Left renal cortex interstitium (tissue), 4 donors: ENCODE results near the gene PDE9A. TPM values are rescaled to one million over a fixed set of nuclear protein-coding genes. Genes with fewer than 3 reads are reported as not detected.
"Not testable (repeated sequence)": the region's sequence is repeated elsewhere in the genome, so short reads cannot be mapped to it uniquely, and the experiment has no call there.

Experiments used
- DNase-seq, 4 donors: peaks; one replicate each; pipeline ENCODE4 v3.0.0-alpha.2; 2013; ENCODE audit warnings: low read depth in 4 of 4, low spot score in 2 of 4, missing footprints in 1 of 4
- polyA plus RNA-seq, 4 donors: library from polyadenylated mRNA; unstranded; fragments of 120-200 nt; gene quantifications; one replicate each; pipeline ENCODE4 v1.2.1, GENCODE V29; 2013; ENCODE audit not compliant: insufficient read length in 4 of 4

Gene PDE9A
- polyA plus RNA-seq, 4 donors = 35.9 to 45.0 (median 38.7) TPM

GRCh38 chr21:42623694-42624093 is 29.7 kb upstream of the PDE9A start:
- DNase-seq = no peak

GRCh38 chr21:42624095-42624790 is 29.2 kb upstream of the PDE9A start:
- DNase-seq = no peak

GRCh38 chr21:42624936-42625335 is 28.5 kb upstream of the PDE9A start:
- DNase-seq = no peak

GRCh38 chr21:42626171-42626570 is 27.2 kb upstream of the PDE9A start:
- no peak for DNase-seq

GRCh38 chr21:42627527-42628289 is 25.7 kb upstream of the PDE9A start:
- DNase-seq = no peak

- not testable (repeated sequence) for DNase-seq
Observed at GRCh38 chr21:42628466-42629061, 24.9 kb upstream of the PDE9A start.

GRCh38 chr21:42629933-42630589 is 23.4 kb upstream of the PDE9A start:
- DNase-seq = no peak

- DNase-seq = no peak
Observed at GRCh38 chr21:42630626-42631025, 22.8 kb upstream of the PDE9A start.

- DNase-seq = no peak
Observed at GRCh38 chr21:42631142-42631541, 22.3 kb upstream of the PDE9A start.

GRCh38 chr21:42632336-42632751 is 21.1 kb upstream of the PDE9A start:
- no peak for DNase-seq

- no peak for DNase-seq
Observed at GRCh38 chr21:42632771-42633690, 20.4 kb upstream of the PDE9A start.

GRCh38 chr21:42633858-42634257 is 19.6 kb upstream of the PDE9A start:
- DNase-seq = no peak

- no peak for DNase-seq
Observed at GRCh38 chr21:42635848-42636519, 17.4 kb upstream of the PDE9A start.

GRCh38 chr21:42636520-42637266 is 16.7 kb upstream of the PDE9A start:
- no peak for DNase-seq

- no peak for DNase-seq
Observed at GRCh38 chr21:42637267-42638041, 16.0 kb upstream of the PDE9A start.

- DNase-seq = no peak
Observed at GRCh38 chr21:42638266-42638863, 15.1 kb upstream of the PDE9A start.

GRCh38 chr21:42639646-42640152 is 13.7 kb upstream of the PDE9A start:
- DNase-seq = no peak
